ENCODE results near the gene VAV1. TPM values are rescaled to one million over a fixed set of nuclear protein-coding genes. Genes with fewer than 3 reads are reported as not detected.
"Not testable (repeated sequence)": the region's sequence is repeated elsewhere in the genome, so short reads cannot be mapped to it uniquely, and the experiment has no call there.

Gene VAV1
- total RNA-seq, 1 experiment from 2014 or later: 46.0 TPM

DNA sequence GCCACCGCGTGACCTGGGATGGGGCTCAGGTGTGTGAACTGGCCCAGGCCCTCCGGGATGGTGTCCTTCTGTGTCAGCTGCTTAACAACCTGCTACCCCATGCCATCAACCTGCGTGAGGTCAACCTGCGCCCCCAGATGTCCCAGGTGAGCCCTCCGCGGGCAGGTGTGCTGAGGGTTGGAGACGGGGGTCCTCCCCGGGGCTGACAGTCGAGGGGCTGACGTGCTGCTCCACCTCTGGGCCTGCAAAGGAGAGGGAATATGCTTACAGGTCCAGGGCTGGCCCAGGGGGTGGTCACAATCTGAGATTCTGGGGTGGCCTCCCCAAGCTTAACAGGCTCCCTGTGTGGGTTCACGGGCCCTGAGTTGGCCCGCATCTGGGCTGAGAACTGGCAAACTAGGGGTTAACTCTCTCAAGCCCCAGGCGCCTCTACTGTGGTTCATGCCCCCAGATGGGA is 386 bp downstream of the VAV1 start:
- Histone ChIP-seq H3K36me3 (ENCODE audit: insufficient read depth, low read length) (peaks cover 7% of the 10 kb centered on the region), H3K9me3 (ENCODE audit: low read length) (no peaks in the 10 kb centered on the region), H3K4me2 (ENCODE audit: low read depth, low read length, poor library complexity, severe bottlenecking) (peak overlapping the region; percentile 93), H4K20me1 (ENCODE audit: insufficient read depth, low read depth, low read length) (peaks cover 18% of the 10 kb centered on the region; the same call in 1 of the 2 replicates), H3K27ac (ENCODE audit: low read length) (peak overlapping the region; percentile 96), H3K4me1 (ENCODE audit: low read length) (peaks cover 36% of the 10 kb centered on the region), H3K27me3 (ENCODE audit: low read length) (no peaks in the 10 kb centered on the region), H3K4me3 (ENCODE audit: low read length) (peak overlapping the region; percentile 89), H3K79me2 (ENCODE audit: low read length) (peaks cover 47% of the 10 kb centered on the region), H2AFZ (ENCODE audit: low read length) (no peak overlapping the region), H3K9me2 (replicated peaks; ENCODE audit: insufficient read depth, low read length) (no peaks in the 10 kb centered on the region), H3K9ac (ENCODE audit: low read length) (peak overlapping the region; percentile 95)
- DNase-seq: no peak

GRCh38 chr19:6773323-6773931 is 919 bp downstream of the VAV1 start:
- Histone ChIP-seq H3K9me2 (replicated peaks; ENCODE audit: insufficient read depth, low read length) (no peaks in the 10 kb centered on the region), H4K20me1 (ENCODE audit: insufficient read depth, low read depth, low read length) (peaks cover 23% of the 10 kb centered on the region; the same call in 1 of the 2 replicates), H3K9ac (ENCODE audit: low read length) (peak overlapping the region; percentile 95), H3K27ac (ENCODE audit: low read length) (peak overlapping the region; percentile 96), H3K79me2 (ENCODE audit: low read length) (peaks cover 52% of the 10 kb centered on the region), H3K36me3 (ENCODE audit: insufficient read depth, low read length) (peaks cover 7% of the 10 kb centered on the region), H3K4me3 (ENCODE audit: low read length) (peak overlapping the region; percentile 89), H3K4me1 (ENCODE audit: low read length) (peaks cover 38% of the 10 kb centered on the region), H3K4me2 (ENCODE audit: low read depth, low read length, poor library complexity, severe bottlenecking) (peak overlapping the region; percentile 93), H2AFZ (ENCODE audit: low read length) (no peak overlapping the region), H3K9me3 (ENCODE audit: low read length) (no peaks in the 10 kb centered on the region), H3K27me3 (ENCODE audit: low read length) (no peaks in the 10 kb centered on the region)
- DNase-seq: peak; percentile 96

- Histone ChIP-seq H4K20me1 (ENCODE audit: insufficient read depth, low read depth, low read length) (peaks cover 26% of the 10 kb centered on the region; the same call in 1 of the 2 replicates), H3K4me1 (ENCODE audit: low read length) (peaks cover 46% of the 10 kb centered on the region), H3K27ac (ENCODE audit: low read length) (peak overlapping the region; percentile 12; the same call in 1 of the 2 replicates), H3K9ac (ENCODE audit: low read length) (no peak overlapping the region), H3K36me3 (ENCODE audit: insufficient read depth, low read length) (peaks cover 7% of the 10 kb centered on the region), H3K4me2 (ENCODE audit: low read depth, low read length, poor library complexity, severe bottlenecking) (peak overlapping the region; percentile 33), H3K79me2 (ENCODE audit: low read length) (peaks cover 66% of the 10 kb centered on the region), H3K4me3 (ENCODE audit: low read length) (no peak overlapping the region; the same call in 1 of the 2 replicates), H3K27me3 (ENCODE audit: low read length) (no peaks in the 10 kb centered on the region), H2AFZ (ENCODE audit: low read length) (no peak overlapping the region), H3K9me2 (replicated peaks; ENCODE audit: insufficient read depth, low read length) (no peaks in the 10 kb centered on the region), H3K9me3 (ENCODE audit: low read length) (no peaks in the 10 kb centered on the region)
- DNase-seq: peak; percentile 74
Observed at GRCh38 chr19:6774821-6775707, 2.6 kb downstream of the VAV1 start.

GRCh38 chr19:6776045-6776444 is 3.5 kb downstream of the VAV1 start:
- H3K36me3 ChIP-seq (ENCODE audit: insufficient read depth, low read length); H3K9me2 ChIP-seq (replicated peaks; ENCODE audit: insufficient read depth, low read length); H3K9me3 ChIP-seq (ENCODE audit: low read length); H3K27ac ChIP-seq (ENCODE audit: low read length); H2AFZ ChIP-seq (ENCODE audit: low read length); H3K4me2 ChIP-seq (ENCODE audit: low read depth, low read length, poor library complexity, severe bottlenecking); DNase-seq; H3K27me3 ChIP-seq (ENCODE audit: low read length); H3K9ac ChIP-seq (ENCODE audit: low read length); H3K4me3 ChIP-seq (ENCODE audit: low read length): not testable (repeated sequence)
- Histone ChIP-seq H3K4me1 (ENCODE audit: low read length) (peaks cover 49% of the 10 kb centered on the region), H3K79me2 (ENCODE audit: low read length) (peaks cover 76% of the 10 kb centered on the region), H4K20me1 (ENCODE audit: insufficient read depth, low read depth, low read length) (peaks cover 31% of the 10 kb centered on the region; the same call in 1 of the 2 replicates)

DNA sequence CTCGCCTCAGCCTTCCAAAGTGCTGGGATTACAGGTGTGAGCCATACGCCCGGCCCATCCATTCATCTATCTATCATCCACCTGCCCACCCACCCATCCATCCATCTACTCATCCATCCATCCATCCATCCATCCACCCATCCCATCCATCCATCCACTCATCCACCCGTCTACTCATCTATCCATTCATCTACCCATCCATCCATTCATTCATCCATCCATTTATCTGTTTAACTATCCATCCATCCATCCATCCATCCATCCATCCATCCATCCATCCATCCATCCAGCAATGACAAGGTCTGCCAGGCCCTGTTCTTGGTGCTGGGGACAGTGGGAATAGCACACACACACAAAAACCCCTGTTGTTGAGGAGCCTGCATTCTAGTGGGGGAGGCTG is 4.5 kb downstream of the VAV1 start:
- H3K27ac ChIP-seq (ENCODE audit: low read length): no peak overlapping the region
- H4K20me1 ChIP-seq (ENCODE audit: insufficient read depth, low read depth, low read length): peaks cover 31% of the 10 kb centered on the region; the same call in 1 of the 2 replicates

DNA sequence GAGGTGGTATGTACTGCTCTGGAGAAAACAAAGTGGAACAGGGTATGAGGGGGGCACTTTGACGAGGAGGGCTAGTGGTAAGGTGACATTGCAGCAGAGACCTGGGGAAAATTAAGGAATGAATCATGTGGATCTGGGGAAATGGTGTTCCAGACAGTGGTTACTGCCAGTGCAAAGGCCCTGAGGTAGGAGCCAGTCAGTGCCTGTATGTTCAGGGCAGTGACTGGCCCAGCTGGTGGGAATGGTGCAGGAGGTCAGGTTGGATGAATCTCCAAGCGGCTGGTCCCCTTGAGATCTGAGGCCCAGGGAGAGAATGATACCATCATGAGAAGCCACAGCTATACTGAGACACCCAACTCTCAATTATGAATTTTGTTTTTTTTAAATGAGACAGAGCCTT is 4.9 kb downstream of the VAV1 start:
- H3K9ac ChIP-seq (ENCODE audit: low read length): no peak overlapping the region
- H3K9me3 ChIP-seq (ENCODE audit: low read length): no peaks in the 10 kb centered on the region
- peaks cover 31% of the 10 kb centered on the region; the same call in 1 of the 2 replicates for H4K20me1 ChIP-seq (ENCODE audit: insufficient read depth, low read depth, low read length)
- no peak overlapping the region for H3K4me3 ChIP-seq (ENCODE audit: low read length)
- peaks cover 15% of the 10 kb centered on the region for H3K36me3 ChIP-seq (ENCODE audit: insufficient read depth, low read length)
- no peaks in the 10 kb centered on the region for H3K27me3 ChIP-seq (ENCODE audit: low read length)
- H3K9me2 ChIP-seq (replicated peaks; ENCODE audit: insufficient read depth, low read length): no peaks in the 10 kb centered on the region
- H3K4me1 ChIP-seq (ENCODE audit: low read length): peaks cover 46% of the 10 kb centered on the region
- no peak overlapping the region for H3K4me2 ChIP-seq (ENCODE audit: low read depth, low read length, poor library complexity, severe bottlenecking)
- H2AFZ ChIP-seq (ENCODE audit: low read length): no peak overlapping the region
- no peak for DNase-seq
- H3K79me2 ChIP-seq (ENCODE audit: low read length): peaks cover 88% of the 10 kb centered on the region
- 0 out of 2 replicates have a peak overlapping the region, but pooled peaks have one; percentile 11 for H3K27ac ChIP-seq (ENCODE audit: low read length)

More for the DNA sequence above, 4.5 kb downstream of the VAV1 start:
- Histone ChIP-seq H3K9ac (ENCODE audit: low read length) (no peak overlapping the region), H3K9me3 (ENCODE audit: low read length) (no peaks in the 10 kb centered on the region), H3K36me3 (ENCODE audit: insufficient read depth, low read length) (peaks cover 15% of the 10 kb centered on the region), H3K79me2 (ENCODE audit: low read length) (peaks cover 86% of the 10 kb centered on the region), H3K4me3 (ENCODE audit: low read length) (no peak overlapping the region), H3K4me1 (ENCODE audit: low read length) (peaks cover 49% of the 10 kb centered on the region), H3K27me3 (ENCODE audit: low read length) (no peaks in the 10 kb centered on the region), H3K9me2 (replicated peaks; ENCODE audit: insufficient read depth, low read length) (no peaks in the 10 kb centered on the region), H2AFZ (ENCODE audit: low read length) (no peak overlapping the region), H3K4me2 (ENCODE audit: low read depth, low read length, poor library complexity, severe bottlenecking) (no peak overlapping the region)
- no peak for DNase-seq

GRCh38 chr19:6778386-6778785 is 5.9 kb downstream of the VAV1 start:
- H3K4me1 ChIP-seq (ENCODE audit: low read length): peaks cover 43% of the 10 kb centered on the region
- no peak overlapping the region for H3K9ac ChIP-seq (ENCODE audit: low read length)
- peaks cover 92% of the 10 kb centered on the region for H3K79me2 ChIP-seq (ENCODE audit: low read length)
- H3K27ac ChIP-seq (ENCODE audit: low read length): peak overlapping the region; percentile 45
- no peaks in the 10 kb centered on the region for H3K9me2 ChIP-seq (replicated peaks; ENCODE audit: insufficient read depth, low read length)
- H4K20me1 ChIP-seq (ENCODE audit: insufficient read depth, low read depth, low read length): peaks cover 31% of the 10 kb centered on the region; the same call in 1 of the 2 replicates
- peaks cover 15% of the 10 kb centered on the region for H3K36me3 ChIP-seq (ENCODE audit: insufficient read depth, low read length)
- no peaks in the 10 kb centered on the region for H3K9me3 ChIP-seq (ENCODE audit: low read length)
- no peaks in the 10 kb centered on the region for H3K27me3 ChIP-seq (ENCODE audit: low read length)
- DNase-seq: no peak
- H2AFZ ChIP-seq (ENCODE audit: low read length): no peak overlapping the region
- H3K4me3 ChIP-seq (ENCODE audit: low read length): no peak overlapping the region
- no peak overlapping the region for H3K4me2 ChIP-seq (ENCODE audit: low read depth, low read length, poor library complexity, severe bottlenecking)

DNA sequence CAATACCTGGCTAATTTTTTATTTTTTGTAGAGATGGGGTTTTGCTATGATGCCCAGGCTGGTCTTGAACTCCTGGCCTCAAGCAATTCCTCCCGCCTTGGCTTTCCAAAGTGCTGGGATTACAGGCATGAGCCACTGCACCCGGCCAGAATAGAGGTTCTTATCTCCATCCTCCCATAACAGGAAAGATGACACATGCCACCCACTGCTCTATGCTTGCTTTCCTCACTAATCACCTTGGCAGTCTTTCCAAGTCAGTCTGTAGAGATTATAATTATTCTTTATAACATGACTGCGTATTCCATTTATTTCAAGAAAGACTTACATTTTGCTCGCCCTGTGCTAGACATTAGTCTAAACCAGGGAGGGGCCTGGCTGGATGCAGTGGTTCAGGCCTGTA is 6.7 kb downstream of the VAV1 start:
- Histone ChIP-seq H2AFZ (ENCODE audit: low read length) (no peak overlapping the region), H3K79me2 (ENCODE audit: low read length) (peaks cover 94% of the 10 kb centered on the region), H3K9me2 (replicated peaks; ENCODE audit: insufficient read depth, low read length) (no peaks in the 10 kb centered on the region), H3K4me3 (ENCODE audit: low read length) (no peak overlapping the region), H3K4me1 (ENCODE audit: low read length) (peaks cover 40% of the 10 kb centered on the region), H3K27ac (ENCODE audit: low read length) (no peak overlapping the region), H3K36me3 (ENCODE audit: insufficient read depth, low read length) (peaks cover 15% of the 10 kb centered on the region), H4K20me1 (ENCODE audit: insufficient read depth, low read depth, low read length) (peaks cover 31% of the 10 kb centered on the region; the same call in 1 of the 2 replicates), H3K9ac (ENCODE audit: low read length) (no peak overlapping the region), H3K27me3 (ENCODE audit: low read length) (no peaks in the 10 kb centered on the region), H3K9me3 (ENCODE audit: low read length) (no peaks in the 10 kb centered on the region), H3K4me2 (ENCODE audit: low read depth, low read length, poor library complexity, severe bottlenecking) (no peak overlapping the region)
- DNase-seq: no peak
